T-helper 17 cell (primary cell): Measurements from ENCODE around the gene GDPD5. TPM values are rescaled to one million over a fixed set of nuclear protein-coding genes. Genes with fewer than 3 reads are reported as not detected.

Experiments used
- ATAC-seq: fragments of 150-1000 bp; cut with Tn5 transposase; 2 replicates; pipeline ENCODE4 v1.10.0; 2021; ENCODE audit warnings: mild to moderate bottlenecking, moderate library complexity
- DNase-seq, 3 donors: peaks; one replicate each; pipeline versions ENCODE4 v3.0.0 to v3.0.0-alpha.2; 2020 to 2021
- H3K9me3 ChIP-seq: one replicate; pipeline ENCODE4 v1.7.0; 2013; ENCODE audit warnings: low read length, mild to moderate bottlenecking; ENCODE audit not compliant: control insufficient read depth, poor library complexity, severe bottlenecking
- H3K27ac Mint-ChIP-seq: one replicate; pipeline ENCODE4 v1.8.0; 2022; ENCODE audit warnings: mild to moderate bottlenecking, moderate library complexity, mixed read lengths
- H3K27me3 Mint-ChIP-seq: one replicate; pipeline ENCODE4 v1.8.0; 2022; ENCODE audit warnings: mixed read lengths
- H3K36me3 Mint-ChIP-seq: one replicate; pipeline ENCODE4 v1.8.0; 2022; ENCODE audit warnings: low read depth, mixed read lengths
- H3K4me1 Mint-ChIP-seq: one replicate; pipeline ENCODE4 v1.8.0; 2022; ENCODE audit warnings: mild to moderate bottlenecking, mixed read lengths
- H3K4me3 Mint-ChIP-seq: one replicate; pipeline ENCODE4 v1.8.0; 2022; ENCODE audit warnings: mild to moderate bottlenecking, moderate library complexity, mixed read lengths
- total RNA-seq, 4 donors: library from RNA in 2 of 4; stranded (reverse) in 2 of 4; gene quantifications; one replicate each; pipeline ENCODE4 v1.2.3 and lab custom pipeline; 2022 to 2026

The GDPD5 gene
- total RNA-seq, 2 donors from 2014 or later = 77.3 to 108 TPM

DNA sequence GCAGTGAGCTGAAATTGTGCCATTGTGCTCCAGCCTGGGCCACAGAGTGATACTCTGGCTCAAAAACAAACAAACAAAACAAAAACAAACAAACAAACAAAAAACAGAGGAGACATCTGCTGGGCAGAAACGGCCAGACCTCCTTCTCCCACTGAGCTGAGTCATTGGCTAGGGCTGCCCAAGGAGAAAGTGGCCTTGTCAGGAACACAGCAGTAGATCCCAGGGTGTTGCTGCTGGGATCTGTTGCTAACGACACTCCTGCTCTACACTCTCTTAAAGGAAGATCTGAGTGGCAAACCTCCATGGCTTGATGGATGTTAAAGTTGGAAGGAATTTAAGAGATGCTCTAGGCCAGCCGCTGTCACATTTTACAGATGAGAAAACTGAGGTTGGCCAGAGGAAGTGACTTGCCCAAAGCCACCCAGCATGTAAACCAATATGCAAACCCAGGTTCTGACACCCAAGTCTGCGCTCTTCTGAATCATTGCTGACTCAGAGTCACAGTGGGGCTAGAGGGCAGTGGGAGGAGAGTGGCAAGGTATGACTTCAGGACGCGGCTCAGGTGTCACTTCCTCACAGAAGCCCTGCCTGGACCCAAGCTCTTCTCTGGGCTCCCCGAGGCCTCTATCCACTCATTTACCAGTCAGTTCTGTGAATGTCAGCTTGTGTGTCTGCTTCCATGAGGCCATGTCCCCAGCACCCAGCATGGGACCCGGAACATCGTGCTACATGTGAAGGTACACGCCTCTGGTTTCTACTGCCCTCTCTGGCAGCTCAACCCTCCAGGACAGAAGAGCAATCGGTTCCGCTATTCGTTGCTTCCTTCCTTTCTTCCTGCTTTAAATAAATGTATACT, 11.3 kb upstream of the GDPD5 start:
- ATAC-seq (peak; percentile 66), DNase-seq (no peak)
- Mint-ChIP-seq H3K36me3 (no peaks in the 10 kb centered on the region), H3K4me3 (no peak overlapping the region), H3K4me1 (peaks cover 25% of the 10 kb centered on the region), H3K27ac (peak overlapping the region; percentile 90), H3K27me3 (no peaks in the 10 kb centered on the region)
- no peaks in the 10 kb centered on the region for H3K9me3 ChIP-seq

DNA sequence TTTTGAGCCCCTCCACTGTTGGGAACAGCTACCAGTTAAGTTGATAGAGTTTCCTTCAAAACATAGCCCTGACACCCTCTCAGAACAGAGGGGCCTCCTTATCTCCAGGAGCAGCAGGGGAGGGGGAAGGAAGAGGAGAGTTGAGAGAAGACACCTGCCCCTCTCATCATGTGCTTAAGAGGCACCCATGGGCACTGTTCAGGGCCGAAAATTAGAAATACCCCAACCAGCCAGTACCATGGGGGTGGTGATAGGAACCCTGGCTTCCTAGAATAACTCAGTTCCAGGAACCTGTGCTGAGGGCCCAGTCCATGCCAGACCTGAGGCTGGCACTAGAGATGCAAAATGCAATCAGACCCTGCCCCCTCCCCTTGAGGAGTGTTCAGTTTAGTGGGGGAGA, 9.3 kb upstream of the GDPD5 start:
- DNase-seq = no peak
- H3K36me3 Mint-ChIP-seq = no peaks in the 10 kb centered on the region
- no peaks in the 10 kb centered on the region for H3K9me3 ChIP-seq
- ATAC-seq = no peak
- H3K4me1 Mint-ChIP-seq = peaks cover 40% of the 10 kb centered on the region
- H3K27ac Mint-ChIP-seq = peak overlapping the region; percentile 21
- no peaks in the 10 kb centered on the region for H3K27me3 Mint-ChIP-seq
- no peak overlapping the region for H3K4me3 Mint-ChIP-seq

DNA sequence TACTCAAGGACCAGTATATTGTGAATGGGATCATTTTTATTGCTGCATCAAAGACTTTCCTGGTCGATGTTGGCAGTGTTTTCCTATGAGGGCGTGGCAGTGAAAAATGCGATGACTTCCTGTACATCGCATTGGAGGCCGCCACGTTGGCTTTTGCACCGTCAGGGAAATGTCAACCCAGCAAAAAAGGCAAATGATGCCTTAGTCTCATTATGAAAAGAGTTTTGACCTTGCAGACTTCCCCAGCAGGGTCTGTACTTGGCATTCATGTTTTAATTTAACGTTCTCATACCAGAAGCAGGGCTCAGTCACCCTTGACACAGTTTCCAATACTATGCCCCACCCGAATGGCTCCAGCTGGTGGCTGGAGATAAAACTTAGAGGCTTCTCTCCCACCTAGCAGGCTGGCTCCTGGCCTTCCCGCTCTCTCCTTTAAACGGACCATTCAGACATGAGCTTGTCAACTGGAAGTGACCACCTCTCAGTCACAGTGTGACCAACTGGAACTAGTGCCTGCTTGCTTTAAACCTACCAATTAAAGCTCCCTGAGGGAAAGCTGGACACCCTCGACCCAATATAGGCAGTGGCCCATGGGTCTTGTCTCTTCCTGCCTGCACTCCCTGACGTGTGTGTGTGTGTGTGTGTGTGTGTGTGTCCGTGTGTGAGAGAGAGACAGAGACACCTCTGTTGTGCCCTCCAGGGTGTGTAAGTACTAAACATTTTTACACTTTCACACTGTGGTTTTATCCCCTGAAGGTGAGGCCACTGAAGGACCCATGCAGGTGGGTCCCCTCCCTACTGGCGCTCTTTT, 8.7 kb upstream of the GDPD5 start:
- H3K36me3 Mint-ChIP-seq = no peaks in the 10 kb centered on the region
- no peaks in the 10 kb centered on the region for H3K27me3 Mint-ChIP-seq
- DNase-seq (no peak), ATAC-seq (no peak)
- H3K4me3 Mint-ChIP-seq = no peak overlapping the region
- peaks cover 40% of the 10 kb centered on the region for H3K4me1 Mint-ChIP-seq
- peak overlapping the region; percentile 21 for H3K27ac Mint-ChIP-seq
- H3K9me3 ChIP-seq = no peaks in the 10 kb centered on the region

DNA sequence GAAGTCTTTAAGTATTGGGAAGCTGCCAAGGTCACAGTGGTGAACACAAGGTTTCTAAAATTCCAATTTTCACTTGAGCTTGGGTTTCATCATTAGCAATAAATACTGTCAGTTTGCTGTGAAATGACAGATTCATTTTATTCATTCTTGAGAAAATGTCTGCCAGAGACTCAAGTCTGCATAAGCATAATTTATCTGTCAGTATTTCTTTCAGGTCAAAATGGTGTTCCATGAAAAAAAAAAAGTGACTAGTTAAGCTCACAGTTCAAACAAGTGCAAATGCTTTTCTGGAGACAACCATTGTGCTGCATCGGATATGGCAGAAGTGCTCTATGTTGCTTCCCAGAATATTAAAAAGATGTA, 8.1 kb upstream of the GDPD5 start:
- H3K27ac Mint-ChIP-seq = no peak overlapping the region
- H3K4me1 Mint-ChIP-seq = peaks cover 40% of the 10 kb centered on the region
- H3K9me3 ChIP-seq = no peaks in the 10 kb centered on the region
- no peak overlapping the region for H3K4me3 Mint-ChIP-seq
- no peaks in the 10 kb centered on the region for H3K36me3 Mint-ChIP-seq
- DNase-seq (no peak), ATAC-seq (no peak)
- no peaks in the 10 kb centered on the region for H3K27me3 Mint-ChIP-seq

DNA sequence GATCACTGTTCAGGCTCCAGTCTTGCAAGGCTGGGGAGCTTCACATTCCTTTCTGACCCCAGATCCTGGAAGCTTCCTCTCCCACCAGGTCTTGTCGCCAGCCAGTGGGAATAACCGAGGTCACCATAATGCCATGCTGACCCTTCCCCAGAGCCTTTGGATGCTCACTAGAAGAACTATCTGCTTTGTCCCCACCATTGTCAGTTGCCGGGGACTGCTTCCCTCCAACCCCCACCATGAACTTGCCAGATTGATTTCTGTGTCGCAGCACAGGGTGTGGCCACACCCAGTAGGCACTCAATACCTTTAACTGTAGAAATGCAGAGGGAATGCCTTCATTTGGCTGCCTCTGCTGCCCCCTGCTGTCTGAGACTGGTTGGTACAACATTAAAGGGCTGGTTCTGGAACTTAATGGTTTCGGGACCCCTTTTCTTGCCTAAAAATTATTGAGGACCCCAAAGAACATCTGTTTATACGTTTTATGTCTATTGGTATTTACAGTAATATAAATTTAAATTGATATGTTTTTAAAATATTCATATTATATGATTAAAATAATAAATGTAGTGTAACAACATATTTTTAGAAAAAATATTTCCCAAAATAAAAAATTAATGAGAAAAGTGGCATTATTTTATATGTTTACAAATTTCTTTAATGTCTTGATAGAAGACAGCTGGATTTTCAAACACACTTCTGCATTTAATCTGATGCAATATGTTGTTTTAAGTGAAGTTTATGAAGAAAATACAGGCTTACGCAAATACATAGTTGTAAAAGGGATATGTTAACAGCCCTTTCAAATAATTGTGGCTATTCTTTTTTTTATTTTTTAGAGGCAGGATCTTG, 6.7 kb upstream of the GDPD5 start:
- DNase-seq (peak; percentile 66 to 80 (median 70)), ATAC-seq (peak; percentile 95)
- no peaks in the 10 kb centered on the region for H3K9me3 ChIP-seq
- Mint-ChIP-seq H3K36me3 (no peaks in the 10 kb centered on the region), H3K27ac (peak overlapping the region; percentile 70), H3K4me3 (peak overlapping the region; percentile 55), H3K27me3 (no peaks in the 10 kb centered on the region), H3K4me1 (peaks cover 28% of the 10 kb centered on the region)

DNA sequence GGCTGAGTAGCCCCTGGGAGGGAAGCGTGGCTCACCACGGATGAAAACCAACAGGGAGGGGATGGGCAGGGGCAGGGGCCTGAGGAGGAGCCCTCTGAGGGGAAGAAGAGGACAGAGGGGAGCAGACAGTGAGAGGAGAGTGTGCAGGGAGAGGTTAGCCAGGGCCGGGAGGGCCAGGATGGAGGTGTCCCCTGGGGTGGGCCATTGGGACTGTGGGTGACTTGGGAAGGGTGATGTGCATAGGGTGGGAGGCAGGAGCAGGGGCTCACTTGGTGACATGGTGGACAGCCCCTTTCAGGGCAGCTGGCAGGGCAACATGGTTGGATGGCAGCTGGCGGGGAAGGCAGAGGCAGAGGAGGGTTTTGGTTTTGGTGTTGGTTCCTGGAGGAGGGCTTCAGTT, 5.6 kb upstream of the GDPD5 start:
- no peaks in the 10 kb centered on the region for H3K27me3 Mint-ChIP-seq
- H3K4me1 Mint-ChIP-seq = peaks cover 23% of the 10 kb centered on the region
- H3K27ac Mint-ChIP-seq = peak overlapping the region; percentile 70
- DNase-seq = no peak
- H3K9me3 ChIP-seq = no peaks in the 10 kb centered on the region
- ATAC-seq = no peak
- H3K4me3 Mint-ChIP-seq = no peak overlapping the region
- no peaks in the 10 kb centered on the region for H3K36me3 Mint-ChIP-seq

DNA sequence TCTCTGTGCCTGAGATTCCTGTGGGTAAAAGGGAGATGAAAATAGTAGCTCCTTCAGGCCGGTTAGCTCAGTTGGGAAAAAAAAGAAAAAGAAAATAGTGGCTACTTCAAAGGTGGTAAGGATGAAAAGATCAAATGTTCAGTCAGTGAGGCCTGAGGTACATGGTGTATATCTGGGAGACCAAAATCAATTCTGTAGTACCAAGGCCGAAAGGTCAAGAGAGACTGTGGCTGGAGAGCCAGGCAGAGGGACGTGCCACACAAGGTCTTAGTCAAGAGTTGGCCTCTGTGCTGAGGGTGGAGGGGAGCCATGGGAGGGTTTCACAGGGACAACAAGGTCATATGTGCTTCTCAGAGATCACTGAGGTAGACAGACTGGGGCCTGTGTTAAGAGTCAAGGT, 4.8 kb upstream of the GDPD5 start:
- peak overlapping the region; percentile 47 for H3K4me3 Mint-ChIP-seq
- H3K27me3 Mint-ChIP-seq = no peaks in the 10 kb centered on the region
- H3K9me3 ChIP-seq = no peaks in the 10 kb centered on the region
- ATAC-seq = no peak
- no peaks in the 10 kb centered on the region for H3K36me3 Mint-ChIP-seq
- no peak for DNase-seq
- no peak overlapping the region for H3K27ac Mint-ChIP-seq
- H3K4me1 Mint-ChIP-seq = peaks cover 23% of the 10 kb centered on the region

DNA sequence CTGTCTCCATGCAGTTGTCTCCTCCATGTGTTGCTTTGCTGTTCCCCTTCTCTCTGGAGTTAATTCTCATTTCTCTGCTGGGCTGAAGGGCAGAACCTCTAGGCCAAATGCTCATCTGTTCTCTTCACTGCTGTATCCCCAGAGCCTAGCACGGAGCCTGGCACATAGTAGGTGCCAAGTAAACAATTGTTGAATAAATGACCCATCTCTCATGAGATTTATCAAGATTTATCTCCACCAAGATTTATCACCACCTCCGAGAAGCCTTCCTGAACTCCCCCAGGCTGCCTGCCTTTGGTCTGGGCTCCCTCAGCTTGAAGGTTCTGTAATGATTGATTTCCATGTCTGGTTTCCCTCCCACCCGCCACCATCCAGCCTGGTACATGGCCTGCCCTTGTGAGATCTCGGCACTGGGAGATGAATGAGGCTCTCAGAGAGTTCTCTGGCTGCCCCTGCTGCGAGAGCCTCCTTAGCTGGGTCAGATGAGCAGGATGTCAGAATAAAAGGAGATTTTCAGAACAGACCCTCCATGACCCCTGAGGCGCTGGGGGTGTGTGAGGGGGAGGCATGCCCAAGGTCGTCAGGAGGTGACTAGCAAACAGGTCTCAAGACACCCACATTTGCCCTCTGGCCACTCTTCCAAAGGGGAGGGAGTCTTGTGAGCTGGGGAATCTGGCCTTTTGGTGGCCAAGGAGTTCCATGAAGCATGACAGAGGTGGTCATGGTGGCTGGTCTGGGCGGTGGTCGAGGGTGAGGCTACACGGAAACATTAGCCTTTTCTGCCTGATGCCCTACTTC, 2.4 kb upstream of the GDPD5 start:
- no peaks in the 10 kb centered on the region for H3K27me3 Mint-ChIP-seq
- H3K4me1 Mint-ChIP-seq = peaks cover 35% of the 10 kb centered on the region
- H3K27ac Mint-ChIP-seq = no peak overlapping the region
- H3K9me3 ChIP-seq = no peaks in the 10 kb centered on the region
- DNase-seq (no peak), ATAC-seq (no peak)
- no peaks in the 10 kb centered on the region for H3K36me3 Mint-ChIP-seq
- H3K4me3 Mint-ChIP-seq = peak overlapping the region; percentile 80

DNA sequence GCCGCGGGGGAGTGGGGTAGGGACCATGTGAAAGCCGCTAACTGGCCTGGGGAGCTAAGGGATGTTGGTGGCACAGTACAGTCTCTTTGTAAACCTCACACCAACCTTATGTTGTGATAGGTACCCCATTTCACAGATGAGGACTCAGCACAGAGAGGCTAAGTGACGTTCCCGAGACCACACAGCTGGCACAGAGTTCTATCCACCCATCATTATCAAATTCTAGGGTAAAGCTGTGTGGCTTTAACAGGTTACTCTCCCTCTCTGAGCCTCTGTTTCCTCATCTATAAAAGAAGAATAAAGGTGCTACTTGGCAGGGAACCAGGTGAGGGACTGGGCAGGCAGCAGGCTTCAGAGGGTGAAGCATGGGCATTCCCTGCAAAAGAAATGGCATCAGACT, 1.4 kb upstream of the GDPD5 start:
- ATAC-seq = no peak
- H3K9me3 ChIP-seq = no peaks in the 10 kb centered on the region
- DNase-seq = no peak
- H3K4me3 Mint-ChIP-seq = peak overlapping the region; percentile 90
- no peaks in the 10 kb centered on the region for H3K36me3 Mint-ChIP-seq
- H3K27me3 Mint-ChIP-seq = no peaks in the 10 kb centered on the region
- no peak overlapping the region for H3K27ac Mint-ChIP-seq
- H3K4me1 Mint-ChIP-seq = peaks cover 34% of the 10 kb centered on the region

DNA sequence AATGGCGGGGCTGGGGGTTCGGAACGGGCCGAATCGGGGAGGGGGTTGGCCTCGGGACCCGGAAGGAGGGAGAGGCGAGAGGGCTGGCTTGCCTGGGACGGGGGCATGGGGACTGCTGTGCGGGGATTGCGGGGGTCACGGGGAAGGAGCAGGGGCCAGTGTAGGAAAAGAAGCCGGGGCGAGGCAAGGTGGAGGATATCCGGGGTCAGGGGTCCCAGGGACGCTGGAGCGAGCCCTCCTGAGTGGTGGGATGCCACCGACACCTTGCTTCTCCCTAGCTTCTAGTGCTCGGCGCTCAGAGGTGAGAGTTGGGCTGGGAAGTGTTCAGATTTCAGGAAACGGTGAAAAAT, 426 bp upstream of the GDPD5 start:
- no peak for ATAC-seq
- H3K4me1 Mint-ChIP-seq = peaks cover 32% of the 10 kb centered on the region
- H3K36me3 Mint-ChIP-seq = no peaks in the 10 kb centered on the region
- H3K27ac Mint-ChIP-seq = no peak overlapping the region
- no peak for DNase-seq
- no peaks in the 10 kb centered on the region for H3K27me3 Mint-ChIP-seq
- H3K9me3 ChIP-seq = no peaks in the 10 kb centered on the region
- peak overlapping the region; percentile 90 for H3K4me3 Mint-ChIP-seq

DNA sequence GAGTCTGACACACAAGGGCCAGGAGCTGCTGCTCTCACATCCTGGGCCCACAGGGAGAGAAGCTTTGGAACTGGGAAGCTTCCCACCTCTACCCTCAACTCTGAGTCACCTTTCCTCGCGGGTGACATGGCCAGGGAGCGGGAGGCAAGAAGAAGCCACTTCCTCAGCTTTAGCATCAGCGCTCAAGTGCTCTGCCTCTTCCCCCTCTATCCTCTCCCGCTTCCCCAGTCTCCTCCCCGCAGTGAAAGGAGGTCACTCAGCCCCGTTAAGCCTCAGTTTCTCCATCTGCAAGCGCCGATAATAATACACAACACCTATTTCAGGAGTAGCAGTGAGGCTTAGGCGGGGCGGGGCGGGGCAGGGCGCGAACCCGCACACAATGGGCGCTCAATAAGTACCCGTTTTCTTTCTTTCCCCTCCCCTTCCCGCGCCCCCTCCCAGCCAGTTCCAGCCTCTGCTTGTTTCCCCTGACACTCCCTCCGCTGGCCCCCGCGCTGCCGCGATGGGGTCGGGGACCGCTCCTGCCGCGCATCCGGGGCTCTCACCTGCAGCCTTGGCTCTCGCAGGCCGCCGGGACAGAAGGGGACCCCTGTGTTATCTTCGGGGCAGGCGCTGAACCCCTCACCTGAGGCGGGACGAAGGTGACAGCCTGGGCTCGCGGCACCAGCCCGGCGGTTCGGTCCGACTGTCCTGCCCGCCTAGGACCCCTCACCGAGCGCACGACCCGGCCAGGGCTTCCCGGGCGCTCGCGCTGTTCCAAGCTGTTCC, 892 bp downstream of the GDPD5 start:
- Mint-ChIP-seq H3K27ac (peak overlapping the region; percentile 89), H3K4me1 (peaks cover 30% of the 10 kb centered on the region), H3K27me3 (no peaks in the 10 kb centered on the region), H3K4me3 (peak overlapping the region; percentile 90), H3K36me3 (no peaks in the 10 kb centered on the region)
- peak; percentile 21 to 38 (median 33) for DNase-seq
- H3K9me3 ChIP-seq = no peaks in the 10 kb centered on the region
- no peak for ATAC-seq
